Putamen (tissue), 1 donor: ENCODE measurements around the gene ITPRID1.

ENCODE experiments used
- DNase-seq: peaks from one replicate; pipeline ENCODE4 v3.0.0-alpha.2; 2016; ENCODE audit warnings: low spot score

Gene ITPRID1

DNA sequence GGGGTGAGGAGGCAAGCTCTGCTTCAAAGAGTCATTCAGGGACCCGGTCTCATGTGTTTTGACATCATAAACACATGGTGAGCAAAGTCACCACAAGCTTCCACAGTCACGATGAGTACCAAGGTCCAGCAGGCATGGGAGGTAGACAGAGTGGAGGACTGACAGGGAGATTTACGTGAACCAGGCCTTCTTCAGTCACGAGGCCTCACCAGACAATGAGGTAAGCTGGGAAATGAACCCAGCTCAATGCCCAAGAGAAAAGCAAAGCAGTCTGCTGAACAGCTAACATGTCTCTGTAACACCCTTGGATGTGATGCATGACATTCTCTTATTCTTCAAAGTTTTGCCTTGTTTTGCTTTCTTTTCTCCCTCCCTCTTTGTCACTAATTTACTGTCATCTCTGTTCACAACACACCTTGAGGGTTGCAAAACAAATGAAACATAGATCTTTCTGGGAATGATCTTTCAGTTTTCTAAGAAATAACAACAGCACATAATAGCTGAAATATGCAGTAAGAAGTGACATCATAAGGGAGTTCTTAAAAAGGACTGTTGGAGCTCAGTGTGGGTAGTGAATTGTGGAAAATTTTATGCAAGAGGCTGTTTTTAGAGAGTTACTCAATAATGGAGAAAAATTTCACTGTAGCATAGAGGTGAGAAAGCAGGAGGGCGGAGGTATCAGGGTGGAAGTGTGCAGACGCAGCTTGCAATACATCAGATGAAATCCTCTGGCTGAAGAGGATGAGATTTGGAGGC, 182.1 kb downstream of the ITPRID1 start:
- peak; percentile 71 for DNase-seq

DNA sequence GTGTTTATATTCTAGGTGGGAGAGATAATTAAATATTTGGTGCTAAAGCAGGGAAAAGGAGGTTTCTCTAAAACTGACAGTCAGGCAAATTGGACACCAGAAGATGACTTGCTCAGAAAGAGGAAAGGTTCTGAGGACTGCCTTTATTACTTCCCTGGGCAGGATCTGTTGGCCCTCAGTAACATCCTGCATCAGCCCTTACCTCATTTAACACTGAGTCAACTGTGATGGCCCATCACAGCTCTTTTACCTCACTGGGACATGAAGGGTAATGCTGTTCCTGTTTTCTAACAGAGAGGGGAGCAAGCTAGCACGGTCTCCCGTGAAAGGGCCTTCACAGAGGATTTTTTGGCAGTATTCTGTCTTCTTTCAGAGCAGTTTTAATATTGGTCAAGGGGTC, 185.2 kb downstream of the ITPRID1 start:
- no peak for DNase-seq

DNA sequence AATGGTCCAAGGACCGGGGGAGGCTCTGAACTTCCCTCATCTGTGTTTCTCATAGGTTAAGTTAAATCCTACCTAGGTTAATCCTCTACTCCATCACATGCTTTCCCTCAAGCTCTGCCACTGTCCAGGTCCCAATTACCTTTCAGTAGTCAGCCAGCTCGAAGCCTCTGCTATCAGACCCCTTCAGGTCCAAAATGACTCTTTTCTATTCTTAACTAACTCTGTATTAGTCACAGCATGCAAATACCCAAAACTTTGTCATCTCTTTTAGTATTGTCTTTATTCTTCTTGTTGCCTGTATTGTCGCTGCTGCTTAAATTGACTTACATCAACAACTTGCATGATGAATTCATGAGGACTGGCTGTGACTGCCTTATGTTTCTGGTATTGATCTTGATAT, 188.5 kb downstream of the ITPRID1 start:
- DNase-seq = no peak

DNA sequence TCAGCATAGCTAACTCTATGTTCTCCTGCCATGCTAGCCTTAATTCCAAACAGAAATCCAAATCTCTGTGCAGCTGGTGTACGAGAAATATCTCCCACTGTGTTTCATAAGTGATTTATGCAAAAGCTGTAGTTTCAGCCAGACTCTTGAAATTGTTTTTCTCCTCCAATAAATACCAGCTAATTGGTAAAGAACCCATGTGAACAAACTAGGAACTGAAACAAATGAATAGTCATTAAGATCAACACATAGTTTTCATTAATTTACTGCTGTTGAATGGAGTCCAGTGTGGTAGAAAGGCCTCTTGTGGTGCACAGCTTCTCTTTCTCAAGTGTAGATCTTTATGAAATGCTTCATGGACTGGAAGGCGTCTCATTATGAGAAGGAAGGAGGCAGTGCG, 191.5 kb downstream of the ITPRID1 start:
- no peak for DNase-seq

DNA sequence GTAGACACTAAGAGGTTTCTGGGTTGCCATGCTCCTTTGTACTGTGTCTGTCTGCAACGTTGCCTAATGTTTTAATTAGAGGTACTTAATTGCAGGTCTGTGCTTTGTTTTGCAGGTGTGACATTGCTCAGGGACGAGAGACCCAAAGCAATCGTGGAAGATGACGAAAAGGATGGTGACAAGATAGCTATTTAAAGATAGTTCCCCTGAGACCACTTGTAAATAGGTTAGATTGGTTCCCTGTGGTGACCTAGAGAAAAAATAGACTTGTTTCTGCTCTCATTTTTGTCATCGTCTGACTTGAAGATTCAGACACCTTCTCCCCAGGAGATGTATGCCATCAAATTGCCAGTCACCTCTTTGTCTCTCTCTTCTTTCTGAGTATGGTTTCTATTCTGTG, 193.2 kb downstream of the ITPRID1 start:
- DNase-seq = no peak
